Uterus (tissue), 4 donors: ENCODE results near the gene ADCY4. TPM values are rescaled to one million over a fixed set of nuclear protein-coding genes. Genes with fewer than 3 reads are reported as not detected.

ENCODE experiments used
- DNase-seq, 2 donors: peaks; one replicate each; pipeline ENCODE4 v3.0.0-alpha.2; 2019 to 2020
- H3K27ac ChIP-seq, 2 donors: fragments of 200-600 bp; sonication (generic); 1 replicate in 1 of 2; 2 replicates in 1 of 2; pipeline ENCODE4 v1.5.1; 2016 to 2018
- H3K27me3 ChIP-seq, 2 donors: fragments of 200-600 bp; sonication (generic); one replicate each; pipeline ENCODE4 v1.5.1; 2018 to 2019; ENCODE audit warnings: control low read depth in 1 of 2
- H3K36me3 ChIP-seq, 2 donors: fragments of 200-600 bp; sonication (generic); one replicate each; pipeline ENCODE4 v1.5.1; 2019; ENCODE audit warnings: control low read depth in 1 of 2
- H3K4me1 ChIP-seq, 2 donors: fragments of 200-600 bp; sonication (generic); one replicate each; pipeline ENCODE4 v1.5.1; 2018 to 2019; ENCODE audit warnings: control low read depth in 1 of 2
- H3K4me3 ChIP-seq, 2 donors: fragments of 200-600 bp; sonication (generic); 1 replicate in 1 of 2; 2 replicates in 1 of 2; pipeline ENCODE4 v1.5.1; 2018 to 2019; ENCODE audit warnings: mild to moderate bottlenecking in 1 of 2
- H3K9me3 ChIP-seq, 2 donors: fragments of 200-600 bp; sonication (generic); one replicate each; pipeline ENCODE4 v1.5.1; 2019; ENCODE audit warnings: control low read depth in 1 of 2
- POLR2A ChIP-seq, 2 donors: fragments of 450-650 bp; IDR thresholded peaks; one replicate each; pipeline ENCODE4 v1.6.1; 2016; ENCODE audit warnings: antibody characterized with exemption in 2 of 2, mild to moderate bottlenecking in 1 of 2, moderate library complexity in 1 of 2
- intact Hi-C: fragments of 100-400 bp; cut with DNase I; formaldehyde crosslinking; loops from one replicate; pipeline ENCODE4 v1.15.1; 2023; ENCODE audit warnings: low total_unique reads
- total RNA-seq, 4 donors: library from RNA; depleted of rRNA in 3 of 4; stranded (reverse); fragments of >200 nt in 3 of 4; gene quantifications; one replicate each; pipeline versions ENCODE4 v1.1.0 to v1.2.4, GENCODE V29; 2014 to 2023
- TF ChIP-seq, protein P1 (sequence below), 4 experiments: fragments of 200-600 bp in 2 of 4; fragments of 450-650 bp in 2 of 4; sonication (generic) in 2 of 4; IDR thresholded peaks; one replicate each; pipeline ENCODE4 v1.5.1; 2016 to 2019; ENCODE audit warnings: antibody characterized with exemption in 4 of 4, mild to moderate bottlenecking in 2 of 4, moderate library complexity in 1 of 4
- donor health status: DM: yes; HTN: yes; CAD: no.

ADCY4 gene
- total RNA-seq, 4 donors from 2014 or later, result 22.8 to 138 (median 86.1) TPM

GRCh38 chr14:24379907-24380730, 45.2 kb upstream of the ADCY4 start:
- Histone ChIP-seq H3K4me3 (no peak overlapping the region), H3K36me3 (no peaks in the 10 kb centered on the region), H3K27me3 (no peaks in the 10 kb centered on the region), H3K27ac (no peak overlapping the region), H3K9me3 (no peaks in the 10 kb centered on the region), H3K4me1 (no peaks in the 10 kb centered on the region)
- intact Hi-C loops, result no loop called here
- TF ChIP-seq, protein P1, sequence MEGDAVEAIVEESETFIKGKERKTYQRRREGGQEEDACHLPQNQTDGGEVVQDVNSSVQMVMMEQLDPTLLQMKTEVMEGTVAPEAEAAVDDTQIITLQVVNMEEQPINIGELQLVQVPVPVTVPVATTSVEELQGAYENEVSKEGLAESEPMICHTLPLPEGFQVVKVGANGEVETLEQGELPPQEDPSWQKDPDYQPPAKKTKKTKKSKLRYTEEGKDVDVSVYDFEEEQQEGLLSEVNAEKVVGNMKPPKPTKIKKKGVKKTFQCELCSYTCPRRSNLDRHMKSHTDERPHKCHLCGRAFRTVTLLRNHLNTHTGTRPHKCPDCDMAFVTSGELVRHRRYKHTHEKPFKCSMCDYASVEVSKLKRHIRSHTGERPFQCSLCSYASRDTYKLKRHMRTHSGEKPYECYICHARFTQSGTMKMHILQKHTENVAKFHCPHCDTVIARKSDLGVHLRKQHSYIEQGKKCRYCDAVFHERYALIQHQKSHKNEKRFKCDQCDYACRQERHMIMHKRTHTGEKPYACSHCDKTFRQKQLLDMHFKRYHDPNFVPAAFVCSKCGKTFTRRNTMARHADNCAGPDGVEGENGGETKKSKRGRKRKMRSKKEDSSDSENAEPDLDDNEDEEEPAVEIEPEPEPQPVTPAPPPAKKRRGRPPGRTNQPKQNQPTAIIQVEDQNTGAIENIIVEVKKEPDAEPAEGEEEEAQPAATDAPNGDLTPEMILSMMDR (IDR thresholded peaks at IDR 0.05), result no peak
- no peak for TF ChIP-seq POLR2A (IDR thresholded peaks at IDR 0.05)
- DNase-seq, result no peak

DNA sequence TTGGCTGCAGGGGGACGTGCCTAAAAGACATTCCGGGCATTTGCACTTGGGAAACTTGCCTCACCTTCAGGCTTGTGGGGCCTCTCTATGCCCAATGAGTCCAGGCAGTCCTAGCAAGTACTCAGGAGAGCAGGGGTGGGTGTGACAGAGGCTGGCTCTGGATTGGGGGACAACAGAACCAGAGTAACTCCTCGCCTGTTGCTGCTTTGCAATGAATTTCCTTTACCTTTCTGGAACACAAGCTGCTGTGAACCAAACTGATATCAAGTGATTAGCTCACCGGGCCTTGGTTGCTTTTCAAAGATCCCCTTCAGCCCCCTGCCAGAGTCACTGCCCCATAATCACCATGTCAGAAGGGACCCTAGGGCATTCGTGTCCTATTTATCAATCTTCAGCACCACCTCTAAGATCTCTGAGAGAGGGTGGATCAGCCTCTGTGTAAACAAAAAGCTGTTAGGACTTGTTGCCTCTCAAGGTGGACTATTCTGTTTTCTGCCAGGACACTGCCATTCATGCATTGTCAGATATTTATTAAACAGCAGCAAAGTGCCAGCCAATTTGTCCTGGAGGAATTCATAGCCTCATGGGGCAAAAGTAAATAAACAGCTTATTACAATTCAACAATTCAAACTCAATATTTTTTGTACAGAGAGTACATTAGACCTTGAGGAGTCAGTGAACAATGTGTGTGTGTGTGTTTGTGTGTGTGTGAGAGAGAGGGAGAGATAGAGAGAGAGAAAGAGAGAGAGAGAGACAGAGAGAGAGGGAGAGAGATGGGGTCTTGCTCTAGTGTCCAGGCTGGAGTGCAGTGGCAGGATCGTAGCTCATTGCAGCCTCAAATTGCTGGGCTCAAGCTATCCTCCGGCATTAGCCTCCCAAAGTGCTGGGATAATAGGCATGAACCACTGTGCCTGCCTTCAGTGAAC, 44.4 kb upstream of the ADCY4 start:
- no peaks in the 10 kb centered on the region for H3K27me3 ChIP-seq
- no peaks in the 10 kb centered on the region for H3K9me3 ChIP-seq
- intact Hi-C loops, result no loop called here
- no peaks in the 10 kb centered on the region for H3K4me1 ChIP-seq
- no peak for DNase-seq
- no peaks in the 10 kb centered on the region for H3K36me3 ChIP-seq
- no peak overlapping the region for H3K4me3 ChIP-seq
- no peak overlapping the region for H3K27ac ChIP-seq
- TF ChIP-seq POLR2A (IDR thresholded peaks at IDR 0.05), result no peak
- TF ChIP-seq, protein P1 (IDR thresholded peaks at IDR 0.05), result no peak

DNA sequence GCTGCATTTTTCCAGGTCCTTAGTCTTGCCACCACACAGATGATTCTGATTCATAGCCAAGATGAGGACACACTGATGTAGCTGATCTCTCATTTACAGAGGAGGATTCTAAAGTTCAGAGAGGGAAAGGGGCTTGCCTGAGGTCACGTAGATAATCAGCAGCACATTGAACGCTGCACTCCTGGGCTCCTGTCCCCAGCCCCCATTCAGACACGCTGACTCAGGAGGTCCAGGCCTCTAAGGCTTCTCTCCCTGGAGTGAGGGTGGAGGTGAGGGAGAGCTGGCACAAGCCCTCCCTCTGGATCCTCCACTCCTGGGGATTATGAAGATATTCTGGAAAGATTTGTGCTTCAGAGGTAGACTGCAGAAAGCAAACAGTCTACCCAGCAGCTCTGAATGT, 43.5 kb upstream of the ADCY4 start:
- Histone ChIP-seq H3K4me3 (no peak overlapping the region), H3K36me3 (no peaks in the 10 kb centered on the region), H3K27me3 (no peaks in the 10 kb centered on the region), H3K27ac (no peak overlapping the region), H3K9me3 (no peaks in the 10 kb centered on the region), H3K4me1 (no peaks in the 10 kb centered on the region)
- no peak for DNase-seq
- TF ChIP-seq, protein P1 (IDR thresholded peaks at IDR 0.05), result no peak
- TF ChIP-seq POLR2A (IDR thresholded peaks at IDR 0.05), result no peak
- intact Hi-C loops, result no loop called here

DNA sequence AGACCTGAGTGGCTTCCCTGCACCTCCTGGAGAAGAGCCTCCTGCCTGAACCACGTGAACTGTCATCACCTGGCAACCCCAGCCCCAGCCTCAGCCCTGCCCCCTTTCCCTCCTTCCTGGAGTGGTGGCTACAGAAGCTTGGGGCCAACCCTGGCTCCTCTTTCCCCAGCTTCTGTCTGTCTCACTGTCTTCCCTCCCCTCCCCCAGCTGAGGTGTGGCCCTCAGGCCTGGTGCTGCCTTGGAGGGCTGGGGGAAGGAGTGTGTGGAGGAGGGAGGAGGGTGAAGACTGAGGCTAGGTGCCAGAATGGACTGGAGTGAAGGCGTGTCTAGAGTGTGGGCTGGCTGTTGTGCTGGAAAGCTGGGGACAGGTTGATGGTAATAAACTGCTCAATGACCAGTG, 42.8 kb upstream of the ADCY4 start:
- Histone ChIP-seq H3K4me3 (no peak overlapping the region), H3K9me3 (no peaks in the 10 kb centered on the region), H3K4me1 (no peaks in the 10 kb centered on the region), H3K27ac (peak overlapping the region in 1 of 2 donors; percentile 8), H3K36me3 (no peaks in the 10 kb centered on the region), H3K27me3 (no peaks in the 10 kb centered on the region)
- TF ChIP-seq POLR2A (IDR thresholded peaks at IDR 0.05), result no peak
- TF ChIP-seq, protein P1 (IDR thresholded peaks at IDR 0.05), result no peak
- intact Hi-C loops, result no loop called here
- DNase-seq, result no peak

- no peak for DNase-seq
- H3K27me3 ChIP-seq, result no peaks in the 10 kb centered on the region
- intact Hi-C loops, result no loop called here
- H3K36me3 ChIP-seq, result no peaks in the 10 kb centered on the region
- H3K9me3 ChIP-seq, result no peaks in the 10 kb centered on the region
- H3K4me1 ChIP-seq, result no peaks in the 10 kb centered on the region
- peak overlapping the region in 1 of 2 donors; percentile 8 for H3K27ac ChIP-seq
- no peak overlapping the region for H3K4me3 ChIP-seq
- TF ChIP-seq POLR2A (IDR thresholded peaks at IDR 0.05), result no peak
- TF ChIP-seq, protein P1 (IDR thresholded peaks at IDR 0.05), result no peak
Measured at GRCh38 chr14:24377126-24377525, 42.3 kb upstream of the ADCY4 start.
